ENCODE results near the gene MDGA2. TPM values are rescaled to one million over a fixed set of nuclear protein-coding genes. Genes with fewer than 3 reads are reported as not detected.

Gene MDGA2
- polyA plus RNA-seq, 1 of the 3 experiments (the other 2 are of a cell fraction): not detected

- H3K36me3 ChIP-seq (replicated peaks in 1 of 2; ENCODE audit: control insufficient read depth in 1 of 2, insufficient read depth in 2 of 2, low read length in 1 of 2): no peaks in the 10 kb centered on the region
- H3F3A ChIP-seq (replicated peaks; ENCODE audit: insufficient read depth): no peaks in the 10 kb centered on the region
- ChIA-PET POLR2A (no interaction called here), CTCF (no interaction called here)
- H3K4me3 ChIP-seq (ENCODE audit: low read depth in 2 of 2, low read length in 1 of 2): no peak overlapping the region
- H3K4me2 ChIP-seq: no peak overlapping the region
- H3K27me3 ChIP-seq (ENCODE audit: insufficient read depth): no peaks in the 10 kb centered on the region
- TF ChIP-seq SIN3A (IDR thresholded peaks at IDR 0.05; ENCODE audit: borderline replicate concordance, low read depth, low read length): no peak
- TF ChIP-seq RCOR1 (IDR thresholded peaks at IDR 0.05; ENCODE audit: low read length): no peak
- TF ChIP-seq NFIC (IDR thresholded peaks at IDR 0.05; ENCODE audit: borderline replicate concordance): no peak
- no peak for TF ChIP-seq IRF3 (IDR thresholded peaks at IDR 0.05; ENCODE audit: low read depth, low read length)
- no peak for TF ChIP-seq FOXM1 (IDR thresholded peaks at IDR 0.05; ENCODE audit: low read depth)
- TF ChIP-seq TAF1 (IDR thresholded peaks at IDR 0.05; ENCODE audit: borderline replicate concordance, low read depth, low read length): no peak
- TF ChIP-seq, protein P1, sequence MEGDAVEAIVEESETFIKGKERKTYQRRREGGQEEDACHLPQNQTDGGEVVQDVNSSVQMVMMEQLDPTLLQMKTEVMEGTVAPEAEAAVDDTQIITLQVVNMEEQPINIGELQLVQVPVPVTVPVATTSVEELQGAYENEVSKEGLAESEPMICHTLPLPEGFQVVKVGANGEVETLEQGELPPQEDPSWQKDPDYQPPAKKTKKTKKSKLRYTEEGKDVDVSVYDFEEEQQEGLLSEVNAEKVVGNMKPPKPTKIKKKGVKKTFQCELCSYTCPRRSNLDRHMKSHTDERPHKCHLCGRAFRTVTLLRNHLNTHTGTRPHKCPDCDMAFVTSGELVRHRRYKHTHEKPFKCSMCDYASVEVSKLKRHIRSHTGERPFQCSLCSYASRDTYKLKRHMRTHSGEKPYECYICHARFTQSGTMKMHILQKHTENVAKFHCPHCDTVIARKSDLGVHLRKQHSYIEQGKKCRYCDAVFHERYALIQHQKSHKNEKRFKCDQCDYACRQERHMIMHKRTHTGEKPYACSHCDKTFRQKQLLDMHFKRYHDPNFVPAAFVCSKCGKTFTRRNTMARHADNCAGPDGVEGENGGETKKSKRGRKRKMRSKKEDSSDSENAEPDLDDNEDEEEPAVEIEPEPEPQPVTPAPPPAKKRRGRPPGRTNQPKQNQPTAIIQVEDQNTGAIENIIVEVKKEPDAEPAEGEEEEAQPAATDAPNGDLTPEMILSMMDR (IDR thresholded peaks at IDR 0.05): no peak
- TF ChIP-seq TEAD4 (IDR thresholded peaks at IDR 0.05; ENCODE audit: borderline replicate concordance, insufficient read depth): no peak
- no peak for TF ChIP-seq TCF12 (IDR thresholded peaks at IDR 0.05)
- TF ChIP-seq, protein P2, sequence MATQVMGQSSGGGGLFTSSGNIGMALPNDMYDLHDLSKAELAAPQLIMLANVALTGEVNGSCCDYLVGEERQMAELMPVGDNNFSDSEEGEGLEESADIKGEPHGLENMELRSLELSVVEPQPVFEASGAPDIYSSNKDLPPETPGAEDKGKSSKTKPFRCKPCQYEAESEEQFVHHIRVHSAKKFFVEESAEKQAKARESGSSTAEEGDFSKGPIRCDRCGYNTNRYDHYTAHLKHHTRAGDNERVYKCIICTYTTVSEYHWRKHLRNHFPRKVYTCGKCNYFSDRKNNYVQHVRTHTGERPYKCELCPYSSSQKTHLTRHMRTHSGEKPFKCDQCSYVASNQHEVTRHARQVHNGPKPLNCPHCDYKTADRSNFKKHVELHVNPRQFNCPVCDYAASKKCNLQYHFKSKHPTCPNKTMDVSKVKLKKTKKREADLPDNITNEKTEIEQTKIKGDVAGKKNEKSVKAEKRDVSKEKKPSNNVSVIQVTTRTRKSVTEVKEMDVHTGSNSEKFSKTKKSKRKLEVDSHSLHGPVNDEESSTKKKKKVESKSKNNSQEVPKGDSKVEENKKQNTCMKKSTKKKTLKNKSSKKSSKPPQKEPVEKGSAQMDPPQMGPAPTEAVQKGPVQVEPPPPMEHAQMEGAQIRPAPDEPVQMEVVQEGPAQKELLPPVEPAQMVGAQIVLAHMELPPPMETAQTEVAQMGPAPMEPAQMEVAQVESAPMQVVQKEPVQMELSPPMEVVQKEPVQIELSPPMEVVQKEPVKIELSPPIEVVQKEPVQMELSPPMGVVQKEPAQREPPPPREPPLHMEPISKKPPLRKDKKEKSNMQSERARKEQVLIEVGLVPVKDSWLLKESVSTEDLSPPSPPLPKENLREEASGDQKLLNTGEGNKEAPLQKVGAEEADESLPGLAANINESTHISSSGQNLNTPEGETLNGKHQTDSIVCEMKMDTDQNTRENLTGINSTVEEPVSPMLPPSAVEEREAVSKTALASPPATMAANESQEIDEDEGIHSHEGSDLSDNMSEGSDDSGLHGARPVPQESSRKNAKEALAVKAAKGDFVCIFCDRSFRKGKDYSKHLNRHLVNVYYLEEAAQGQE (IDR thresholded peaks at IDR 0.05; ENCODE audit: low read depth, low read length): no peak
- TF ChIP-seq CHD2 (IDR thresholded peaks at IDR 0.05; ENCODE audit: low read length, partially characterized antibody): no peak
- no peak for TF ChIP-seq USF2 (IDR thresholded peaks at IDR 0.05; ENCODE audit: borderline replicate concordance, low read depth, low read length)
- TF ChIP-seq SMC3 (IDR thresholded peaks at IDR 0.05; ENCODE audit: low read depth, low read length): no peak
- no peak for TF ChIP-seq EZH2phosphoT487 (IDR thresholded peaks at IDR 0.05; ENCODE audit: borderline replicate concordance, low read depth)
- no peak for TF ChIP-seq GATA2 (CRISPR knock-in tag; IDR thresholded peaks at IDR 0.05)
- TF ChIP-seq EP300 (IDR thresholded peaks at IDR 0.05; ENCODE audit: borderline replicate concordance in 1 of 2, low read depth in 1 of 2, low read length in 1 of 2): no peak
- TF ChIP-seq MEF2A (IDR thresholded peaks at IDR 0.05; ENCODE audit: borderline replicate concordance, low read depth): no peak
- no peak for TF ChIP-seq MXI1 (IDR thresholded peaks at IDR 0.05; ENCODE audit: low read depth, low read length)
- TF ChIP-seq RXRA (IDR thresholded peaks at IDR 0.05; ENCODE audit: borderline replicate concordance, low read depth): no peak
- H4K20me1 ChIP-seq (ENCODE audit: insufficient read depth): no peaks in the 10 kb centered on the region
- DNase-seq: no peak
- no peak overlapping the region for H3K9ac ChIP-seq
- no peaks in the 10 kb centered on the region for H3K9me3 ChIP-seq
- H3K79me2 ChIP-seq (ENCODE audit: insufficient read depth): no peaks in the 10 kb centered on the region
- H3K4me1 ChIP-seq (ENCODE audit: control insufficient read depth in 1 of 2, insufficient read depth in 2 of 2, low read depth in 1 of 2, low read length in 1 of 2): no peaks in the 10 kb centered on the region
- 1% methylated on average over 4 of the region's 4 CpGs for WGBS (ENCODE audit: low lambda C conversion rate)
- H2AFZ ChIP-seq (ENCODE audit: low read depth): no peak overlapping the region
- no peaks in the 10 kb centered on the region for H3K9me2 ChIP-seq
- H3K27ac ChIP-seq (ENCODE audit: low read depth in 2 of 2, low read length in 1 of 2): no peak overlapping the region
Measured at GRCh38 chr14:47252802-47253201, 422.6 kb downstream of the MDGA2 start.

Data from SK-N-SH (cell line).